K562 (cell line): ENCODE data around the gene TRPV5.

Source experiments
- CREB1 ChIP-seq, 2 experiments: sonication (generic) in 1 of 2; formaldehyde crosslinking in 1 of 2; IDR thresholded peaks; 2 replicates each; pipeline versions ENCODE4 v1.6.1 to v1.8.0; 2012 to 2022; ENCODE audit warnings: inconsistent platforms in 1 of 2, mild to moderate bottlenecking in 1 of 2, missing genetic modification reagents in 1 of 2, moderate library complexity in 1 of 2
- ETV6 ChIP-seq, 3 experiments: fragments of 150-350 bp in 1 of 3; sonication (generic) in 1 of 3; formaldehyde crosslinking in 1 of 3; IDR thresholded peaks; 2 replicates each; pipeline versions ENCODE4 v1.6.1 to v1.8.0; 2014 to 2022; ENCODE audit warnings: borderline replicate concordance in 2 of 3, low read depth in 2 of 3, antibody characterized with exemption in 1 of 3, low read length in 1 of 3, mild to moderate bottlenecking in 1 of 3, missing genetic modification reagents in 1 of 3
- EZH2 ChIP-seq: IDR thresholded peaks from 2 replicates; pipeline ENCODE4 v1.6.1; 2012; ENCODE audit warnings: low read depth, mild to moderate bottlenecking, inconsistent platforms, low read length, borderline replicate concordance
- FOXK2 ChIP-seq, 2 experiments: fragments of 450-650 bp; IDR thresholded peaks in 1 of 2; conservative IDR thresholded peaks in 1 of 2; 2 replicates each; pipeline ENCODE4 v1.6.1; 2016; ENCODE audit warnings: low read depth in 2 of 2, mild to moderate bottlenecking in 1 of 2
- ILF3 ChIP-seq: fragments of 450-650 bp; IDR thresholded peaks from 2 replicates; pipeline ENCODE4 v1.6.1; 2018; ENCODE audit warnings: antibody characterized with exemption, mild to moderate bottlenecking, moderate library complexity, borderline replicate concordance
- PRDM10 ChIP-seq: fragments of 450-650 bp; IDR thresholded peaks from 2 replicates; pipeline ENCODE4 v1.6.1; 2018; ENCODE audit not compliant: partially characterized antibody
- ZNF175 ChIP-seq: fragments of 200-800 bp; sonication (Bioruptor generic); IDR thresholded peaks from 2 replicates; pipeline ENCODE4 v1.6.1; 2016; ENCODE audit warnings: low read depth, mild to moderate bottlenecking, missing genetic modification characterization, missing compliant biosample characterization

- no peak for TF ChIP-seq EZH2
- TF ChIP-seq CREB1 (IDR thresholded peaks at IDR 0.05) = no peak
- no peak for TF ChIP-seq CREB1 (CRISPR knock-in tag; IDR thresholded peaks at IDR 0.05)
- no peak for TF ChIP-seq ILF3
- no peak for TF ChIP-seq FOXK2 (conservative IDR thresholded peaks at IDR 0.05 in 1 of 2, IDR thresholded peaks at IDR 0.05 in 1 of 2; ENCODE audit: low read depth in 2 of 2)
- no peak for TF ChIP-seq ETV6 (IDR thresholded peaks at IDR 0.05; ENCODE audit: borderline replicate concordance in 1 of 2, low read depth in 2 of 2, low read length in 1 of 2)
- TF ChIP-seq ETV6 (CRISPR knock-in tag; IDR thresholded peaks at IDR 0.05; ENCODE audit: borderline replicate concordance) = no peak
- no peak for TF ChIP-seq ZNF175 (CRISPR knock-in tag)
- TF ChIP-seq PRDM10 = no peak
Observed at GRCh38 chr7:142882338-142882678, 51.2 kb downstream of the TRPV5 start.
